Immature natural killer cell (primary cell): Measurements from ENCODE around the gene CACNG7. TPM values are rescaled to one million over a fixed set of nuclear protein-coding genes. Genes with fewer than 3 reads are reported as not detected.
A peak's percentile ranks its signal among the peaks of the same experiment; 100 is the strongest.

Experiments used
- DNase-seq, 3 donors: peaks; one replicate each; pipeline ENCODE4 v3.0.0; 2022; ENCODE audit warnings: mixed read lengths in 1 of 3
- H3K27ac Mint-ChIP-seq, 6 donors: one replicate each; pipeline ENCODE4 v1.8.0; 2020; ENCODE audit warnings: mixed read lengths in 6 of 6, mild to moderate bottlenecking in 5 of 6, inconsistent platforms in 4 of 6, moderate library complexity in 3 of 6
- H3K27me3 Mint-ChIP-seq, 3 donors: one replicate each; pipeline ENCODE4 v1.8.0; 2020 to 2021; ENCODE audit warnings: low read depth in 3 of 3, mild to moderate bottlenecking in 3 of 3, mixed read lengths in 3 of 3, moderate library complexity in 3 of 3, inconsistent platforms in 1 of 3
- H3K36me3 Mint-ChIP-seq, 3 donors: one replicate each; pipeline ENCODE4 v1.8.0; 2020; ENCODE audit warnings: mixed read lengths in 3 of 3, inconsistent platforms in 2 of 3, mild to moderate bottlenecking in 2 of 3
- H3K4me1 Mint-ChIP-seq, 2 donors: one replicate each; pipeline ENCODE4 v1.8.0; 2020; ENCODE audit warnings: inconsistent platforms in 2 of 2, mild to moderate bottlenecking in 2 of 2, mixed read lengths in 2 of 2, moderate library complexity in 1 of 2
- H3K4me3 Mint-ChIP-seq, 5 donors: one replicate each; pipeline ENCODE4 v1.8.0; 2020; ENCODE audit warnings: mild to moderate bottlenecking in 5 of 5, mixed read lengths in 5 of 5, inconsistent platforms in 3 of 5, moderate library complexity in 3 of 5
- H3K9me3 Mint-ChIP-seq, 6 donors: one replicate each; pipeline ENCODE4 v1.8.0; 2020; ENCODE audit warnings: mild to moderate bottlenecking in 6 of 6, mixed read lengths in 6 of 6, inconsistent platforms in 4 of 6, moderate library complexity in 3 of 6
- polyA plus RNA-seq, 3 donors: library from polyadenylated mRNA; unstranded; fragments of 300-500 nt; fragmentation: Illumina TruSeq; gene quantifications; one replicate each; pipeline ENCODE4 v1.2.3, GENCODE V29; 2021

CACNG7 gene
- polyA plus RNA-seq, 3 donors from 2014 or later = not detected

DNA sequence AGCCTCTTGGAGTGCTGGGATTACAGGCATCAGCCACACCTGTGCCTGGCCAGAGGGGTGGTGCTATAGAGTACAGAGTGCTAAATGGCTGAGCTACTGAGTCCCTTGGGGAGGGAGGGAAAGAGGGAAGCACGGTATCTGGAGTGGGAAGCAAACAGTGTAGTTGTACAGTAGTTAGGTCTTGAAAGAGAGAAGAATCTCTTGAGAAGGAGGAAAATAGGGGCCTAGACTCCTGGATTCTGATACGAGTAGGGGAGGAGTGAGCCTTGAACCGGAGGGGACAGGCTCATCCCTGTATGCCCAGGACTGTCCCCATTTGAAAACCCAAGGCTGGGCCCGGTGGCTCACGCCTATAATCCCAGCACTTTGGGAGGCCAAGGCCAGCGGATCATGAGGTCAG, 36.3 kb upstream of the CACNG7 start:
- peak overlapping the region; percentile 65 to 85 (median 70) for H3K27ac Mint-ChIP-seq
- H3K4me3 Mint-ChIP-seq = peak overlapping the region in 1 of 5 donors; percentile 17
- H3K9me3 Mint-ChIP-seq = no peaks in the 10 kb centered on the region
- no peak for DNase-seq
- H3K27me3 Mint-ChIP-seq = peaks cover 37 to 55% (median 37%) of the 10 kb centered on the region in 3 donors
- peaks cover 40 to 42% of the 10 kb centered on the region in 2 donors for H3K4me1 Mint-ChIP-seq
- peaks cover 15 to 22% (median 20%) of the 10 kb centered on the region in 3 donors for H3K36me3 Mint-ChIP-seq

DNA sequence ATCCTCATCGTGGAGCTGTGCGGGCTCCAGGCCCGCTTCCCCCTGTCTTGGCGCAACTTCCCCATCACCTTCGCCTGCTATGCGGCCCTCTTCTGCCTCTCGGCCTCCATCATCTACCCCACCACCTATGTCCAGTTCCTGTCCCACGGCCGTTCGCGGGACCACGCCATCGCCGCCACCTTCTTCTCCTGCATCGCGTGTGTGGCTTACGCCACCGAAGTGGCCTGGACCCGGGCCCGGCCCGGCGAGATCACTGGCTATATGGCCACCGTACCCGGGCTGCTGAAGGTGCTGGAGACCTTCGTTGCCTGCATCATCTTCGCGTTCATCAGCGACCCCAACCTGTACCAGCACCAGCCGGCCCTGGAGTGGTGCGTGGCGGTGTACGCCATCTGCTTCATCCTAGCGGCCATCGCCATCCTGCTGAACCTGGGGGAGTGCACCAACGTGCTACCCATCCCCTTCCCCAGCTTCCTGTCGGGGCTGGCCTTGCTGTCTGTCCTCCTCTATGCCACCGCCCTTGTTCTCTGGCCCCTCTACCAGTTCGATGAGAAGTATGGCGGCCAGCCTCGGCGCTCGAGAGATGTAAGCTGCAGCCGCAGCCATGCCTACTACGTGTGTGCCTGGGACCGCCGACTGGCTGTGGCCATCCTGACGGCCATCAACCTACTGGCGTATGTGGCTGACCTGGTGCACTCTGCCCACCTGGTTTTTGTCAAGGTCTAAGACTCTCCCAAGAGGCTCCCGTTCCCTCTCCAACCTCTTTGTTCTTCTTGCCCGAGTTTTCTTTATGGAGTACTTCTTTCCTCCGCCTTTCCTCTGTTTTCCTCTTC, 35.1 kb upstream of the CACNG7 start:
- Mint-ChIP-seq H3K27ac (peak overlapping the region; percentile 61 to 94 (median 81)), H3K4me3 (peak overlapping the region in 3 of 5 donors; percentile 22 to 42 (median 33)), H3K27me3 (peaks cover 26 to 47% (median 28%) of the 10 kb centered on the region in 3 donors), H3K9me3 (no peaks in the 10 kb centered on the region), H3K4me1 (peaks cover 34 to 40% of the 10 kb centered on the region in 2 donors), H3K36me3 (peaks cover 15 to 22% (median 20%) of the 10 kb centered on the region in 3 donors)
- no peak for DNase-seq

DNA sequence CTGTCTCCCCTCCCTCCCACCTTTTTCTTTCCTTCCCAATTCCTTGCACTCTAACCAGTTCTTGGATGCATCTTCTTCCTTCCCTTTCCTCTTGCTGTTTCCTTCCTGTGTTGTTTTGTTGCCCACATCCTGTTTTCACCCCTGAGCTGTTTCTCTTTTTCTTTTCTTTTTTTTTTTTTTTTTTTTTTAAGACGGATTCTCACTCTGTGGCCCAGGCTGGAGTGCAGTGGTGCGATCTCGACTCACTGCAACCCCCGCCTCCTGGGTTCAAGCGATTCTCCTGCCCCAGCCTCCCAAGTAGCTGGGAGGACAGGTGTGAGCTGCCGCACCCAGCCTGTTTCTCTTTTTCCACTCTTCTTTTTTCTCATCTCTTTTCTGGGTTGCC, 34.5 kb upstream of the CACNG7 start:
- Mint-ChIP-seq H3K27ac (peak overlapping the region; percentile 61 to 94 (median 80)), H3K4me3 (peak overlapping the region; percentile 5 to 59 (median 42)), H3K36me3 (peaks cover 15 to 22% (median 20%) of the 10 kb centered on the region in 3 donors), H3K9me3 (no peaks in the 10 kb centered on the region), H3K27me3 (peaks cover 21 to 43% (median 25%) of the 10 kb centered on the region in 3 donors), H3K4me1 (peaks cover 34 to 41% of the 10 kb centered on the region in 2 donors)
- no peak for DNase-seq

DNA sequence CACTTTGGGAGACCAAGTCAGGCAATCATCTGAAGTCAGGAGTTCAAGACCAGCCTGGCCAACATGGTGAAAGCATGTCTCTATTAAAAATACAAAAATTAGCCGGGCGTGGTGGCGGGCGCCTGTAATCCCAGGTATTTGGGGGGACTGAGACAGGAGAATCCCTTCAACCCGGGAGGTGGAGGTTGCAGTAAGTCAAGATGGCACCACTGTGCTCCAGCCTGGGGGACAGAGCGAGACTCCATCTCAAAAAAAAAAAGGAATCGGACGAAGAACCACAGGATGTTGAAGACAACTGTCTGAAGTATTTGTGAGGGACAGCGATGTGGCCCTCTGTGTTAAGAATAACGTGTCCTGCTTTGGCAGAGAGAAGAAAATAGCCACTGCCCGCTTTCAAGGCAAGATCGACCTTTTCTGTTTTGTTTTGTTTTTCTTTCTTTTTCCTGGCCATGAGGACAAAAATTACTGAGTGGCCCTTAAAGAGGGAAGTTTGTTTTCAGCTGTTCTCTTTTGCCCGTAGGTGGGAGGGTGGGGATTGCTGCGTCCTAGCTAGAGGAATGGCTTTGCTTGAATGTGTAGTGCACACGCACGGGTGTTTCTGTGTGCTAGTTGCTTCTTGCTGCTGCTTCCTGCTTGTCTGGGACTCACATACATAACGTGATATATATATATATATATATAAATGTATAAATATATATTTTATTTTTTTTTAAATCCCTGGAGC, 33.3 kb upstream of the CACNG7 start:
- Mint-ChIP-seq H3K27me3 (peaks cover 16 to 37% (median 19%) of the 10 kb centered on the region in 3 donors), H3K27ac (peak overlapping the region in 1 of 6 donors; percentile 17)
- no peak for DNase-seq

DNA sequence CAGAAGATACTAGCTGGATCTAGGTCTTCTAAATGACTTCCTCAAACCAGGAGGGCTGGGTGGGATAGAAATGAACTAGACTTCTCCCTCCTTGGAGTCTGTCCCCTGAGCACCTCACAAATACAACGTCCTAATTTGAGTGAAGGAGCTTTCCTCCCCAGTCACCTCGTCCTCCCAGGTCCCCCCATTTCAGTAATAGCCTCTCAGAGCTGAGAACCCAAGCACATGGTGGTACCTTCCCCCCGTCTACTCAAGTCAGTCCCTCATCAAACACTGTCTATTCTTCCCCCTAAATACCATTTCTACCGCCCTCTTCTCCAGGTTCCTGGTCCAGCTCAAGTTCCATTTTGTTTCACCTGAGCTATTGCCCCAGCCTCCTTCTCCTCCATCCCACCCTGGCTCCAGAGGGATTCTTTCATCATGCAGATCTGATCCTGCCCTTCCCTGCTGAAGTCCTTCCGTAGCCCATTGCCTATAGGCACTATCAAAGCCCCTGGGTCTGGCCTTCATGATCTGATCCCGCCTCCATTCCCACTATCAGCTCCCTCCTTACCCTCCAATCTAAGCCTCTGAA, 32.3 kb upstream of the CACNG7 start:
- Mint-ChIP-seq H3K9me3 (no peaks in the 10 kb centered on the region), H3K36me3 (peaks cover 15 to 22% (median 20%) of the 10 kb centered on the region in 3 donors), H3K27me3 (peaks cover 11 to 28% (median 14%) of the 10 kb centered on the region in 3 donors), H3K4me1 (peaks cover 19 to 28% of the 10 kb centered on the region in 2 donors), H3K4me3 (no peak overlapping the region), H3K27ac (peak overlapping the region in 1 of 6 donors; percentile 0)
- DNase-seq = no peak

More for the DNA sequence above, 33.3 kb upstream of the CACNG7 start:
- Mint-ChIP-seq H3K36me3 (peaks cover 15 to 22% (median 20%) of the 10 kb centered on the region in 3 donors), H3K4me3 (no peak overlapping the region), H3K4me1 (peaks cover 29 to 35% of the 10 kb centered on the region in 2 donors), H3K9me3 (no peaks in the 10 kb centered on the region)

DNA sequence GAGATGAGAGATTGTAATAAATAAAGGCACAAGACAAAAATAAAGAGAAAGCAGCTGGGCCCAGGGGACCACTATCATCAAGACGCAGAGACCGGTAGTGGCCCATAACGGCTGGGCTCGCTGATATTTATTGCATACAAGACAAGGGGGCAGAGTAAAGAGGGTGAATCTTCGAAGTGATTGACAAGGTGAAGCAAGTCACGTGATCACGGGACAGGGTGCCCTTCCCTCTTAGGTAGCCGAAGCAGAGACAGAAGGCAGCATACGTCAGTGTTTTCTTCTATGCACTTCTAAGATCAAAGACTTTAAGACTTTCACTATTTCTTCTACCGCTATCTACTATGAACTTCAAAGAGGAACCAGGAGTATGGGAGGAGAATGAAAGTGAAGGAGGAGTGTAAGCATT, 31.7 kb upstream of the CACNG7 start:
- peaks cover 17 to 28% of the 10 kb centered on the region in 2 donors for H3K4me1 Mint-ChIP-seq
- H3K36me3 Mint-ChIP-seq = peaks cover 15 to 22% (median 20%) of the 10 kb centered on the region in 3 donors
- H3K4me3 Mint-ChIP-seq = peak overlapping the region in 1 of 5 donors; percentile 14
- no peaks in the 10 kb centered on the region for H3K9me3 Mint-ChIP-seq
- H3K27ac Mint-ChIP-seq = peak overlapping the region in 1 of 6 donors; percentile 43
- DNase-seq = no peak
- peaks cover 9 to 28% (median 14%) of the 10 kb centered on the region in 3 donors for H3K27me3 Mint-ChIP-seq

DNA sequence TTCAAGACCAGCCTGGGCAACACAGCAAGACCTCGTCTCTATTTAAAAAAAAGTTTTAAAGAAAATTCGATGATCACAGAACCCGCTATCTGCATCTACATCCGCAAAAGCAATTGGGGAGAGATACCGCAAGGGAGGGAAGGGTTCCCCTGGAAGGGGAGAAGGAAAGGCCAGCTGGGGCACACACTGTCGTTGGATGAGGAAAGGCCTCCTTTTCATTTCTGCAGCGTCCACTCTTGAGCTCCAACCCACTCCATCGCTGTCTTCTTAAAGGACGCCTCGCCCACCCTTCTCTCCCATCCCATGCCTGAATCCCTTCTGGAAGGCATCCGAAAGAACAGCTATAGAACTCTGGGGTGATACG, 30.3 kb upstream of the CACNG7 start:
- peak overlapping the region in 2 of 5 donors; percentile 39 to 66 for H3K4me3 Mint-ChIP-seq
- H3K36me3 Mint-ChIP-seq = peaks cover 11 to 17% (median 11%) of the 10 kb centered on the region in 3 donors
- DNase-seq = no peak
- peak overlapping the region in 3 of 6 donors; percentile 2 to 58 (median 28) for H3K27ac Mint-ChIP-seq
- H3K9me3 Mint-ChIP-seq = no peaks in the 10 kb centered on the region
- H3K4me1 Mint-ChIP-seq = peaks cover 17 to 26% of the 10 kb centered on the region in 2 donors
- peaks cover 11 to 15% (median 11%) of the 10 kb centered on the region in 3 donors for H3K27me3 Mint-ChIP-seq

DNA sequence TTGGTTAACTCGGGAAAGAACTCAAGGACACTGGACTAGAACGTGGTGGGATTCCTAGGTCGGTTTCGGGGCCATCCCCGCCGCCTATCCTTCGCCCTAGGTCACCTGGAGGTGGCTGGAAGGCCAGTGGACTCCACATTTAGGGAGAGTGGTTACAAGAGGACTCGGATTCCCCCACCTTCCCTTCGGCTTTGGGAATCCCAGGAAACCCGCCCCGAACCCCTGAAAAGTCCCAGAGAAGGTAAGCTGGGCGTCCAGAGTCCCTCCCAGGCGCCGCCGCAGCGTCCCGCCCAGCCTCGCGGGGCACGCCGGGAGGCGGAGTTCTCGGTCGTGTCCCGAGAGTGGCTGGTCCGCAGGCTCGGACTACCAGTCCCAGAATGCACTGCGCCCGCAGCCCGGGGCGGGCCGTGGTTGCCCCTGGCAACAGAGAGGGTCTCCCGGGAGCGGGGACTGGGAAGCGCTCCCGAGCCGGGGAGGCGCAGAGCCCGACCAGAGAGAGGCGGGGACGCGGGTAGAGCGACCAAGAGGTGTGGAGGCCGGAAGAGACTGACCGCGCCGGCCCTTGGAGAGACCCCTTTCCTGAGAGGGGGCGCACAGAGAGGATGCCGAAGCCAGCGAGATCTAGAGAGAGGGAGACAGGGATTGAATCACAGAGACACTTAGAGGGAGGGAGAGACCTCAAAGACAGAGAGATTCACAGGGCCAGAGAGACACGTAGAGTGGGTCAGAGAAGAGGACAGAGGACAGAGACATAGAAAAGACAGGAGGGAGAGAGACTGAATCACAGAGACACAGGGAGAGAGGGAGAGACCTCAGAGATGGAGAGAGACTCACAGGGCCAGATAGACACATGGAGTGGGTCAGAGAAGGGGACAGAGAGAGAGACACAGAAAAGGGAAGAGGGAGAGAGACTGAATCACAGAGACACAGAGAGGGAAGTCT, 29.7 kb upstream of the CACNG7 start:
- Mint-ChIP-seq H3K36me3 (peaks cover 5 to 11% (median 5%) of the 10 kb centered on the region in 3 donors), H3K27ac (peak overlapping the region in 3 of 6 donors; percentile 28 to 62 (median 58)), H3K9me3 (no peaks in the 10 kb centered on the region), H3K4me1 (peaks cover 13 to 22% of the 10 kb centered on the region in 2 donors), H3K4me3 (peak overlapping the region in 1 of 5 donors; percentile 66), H3K27me3 (peaks cover 8 to 11% (median 10%) of the 10 kb centered on the region in 3 donors)
- DNase-seq = peak; percentile 69 to 72 (median 69)

DNA sequence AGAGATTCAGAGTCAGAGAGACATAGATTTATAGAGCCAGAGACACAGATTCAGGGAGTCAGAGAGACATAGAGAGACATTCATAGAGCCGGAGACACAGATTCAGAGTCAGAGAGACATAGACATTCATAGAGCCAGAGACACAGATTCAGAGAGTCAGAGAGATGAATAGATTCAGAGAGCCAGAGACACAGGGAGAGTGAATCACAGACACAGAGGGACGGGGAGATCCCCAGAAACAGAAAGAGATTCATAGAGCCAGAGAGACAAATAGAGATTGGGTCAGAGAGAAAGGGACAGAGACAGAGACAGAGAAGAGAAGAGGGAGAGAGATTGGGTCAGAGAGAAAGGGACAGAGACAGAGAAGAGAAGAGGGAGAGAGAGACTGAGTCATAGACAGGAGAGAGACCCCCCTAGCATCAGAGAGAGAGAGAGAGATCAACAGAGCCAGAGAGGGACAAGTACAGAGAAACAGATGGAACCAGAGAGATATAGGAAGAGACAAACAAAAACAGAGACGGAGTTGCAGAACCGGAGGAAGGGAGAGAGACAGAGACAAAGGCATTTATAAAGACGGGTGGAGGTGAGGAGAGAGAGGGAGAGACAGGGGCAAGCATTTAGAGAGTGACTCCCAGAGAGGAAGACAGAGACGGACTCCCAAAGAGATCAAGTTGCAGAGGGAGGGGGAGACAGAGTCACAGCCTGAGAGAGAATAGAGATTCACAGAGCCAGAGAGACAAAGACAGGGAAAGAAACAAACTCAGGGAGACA, 28.2 kb upstream of the CACNG7 start:
- H3K36me3 Mint-ChIP-seq = peaks cover 0 to 2% (median 0%) of the 10 kb centered on the region in 3 donors
- peaks cover 7 to 10% (median 8%) of the 10 kb centered on the region in 3 donors for H3K27me3 Mint-ChIP-seq
- H3K9me3 Mint-ChIP-seq = no peaks in the 10 kb centered on the region
- peaks cover 6 to 15% of the 10 kb centered on the region in 2 donors for H3K4me1 Mint-ChIP-seq
- no peak overlapping the region for H3K27ac Mint-ChIP-seq
- no peak overlapping the region for H3K4me3 Mint-ChIP-seq
- no peak for DNase-seq

DNA sequence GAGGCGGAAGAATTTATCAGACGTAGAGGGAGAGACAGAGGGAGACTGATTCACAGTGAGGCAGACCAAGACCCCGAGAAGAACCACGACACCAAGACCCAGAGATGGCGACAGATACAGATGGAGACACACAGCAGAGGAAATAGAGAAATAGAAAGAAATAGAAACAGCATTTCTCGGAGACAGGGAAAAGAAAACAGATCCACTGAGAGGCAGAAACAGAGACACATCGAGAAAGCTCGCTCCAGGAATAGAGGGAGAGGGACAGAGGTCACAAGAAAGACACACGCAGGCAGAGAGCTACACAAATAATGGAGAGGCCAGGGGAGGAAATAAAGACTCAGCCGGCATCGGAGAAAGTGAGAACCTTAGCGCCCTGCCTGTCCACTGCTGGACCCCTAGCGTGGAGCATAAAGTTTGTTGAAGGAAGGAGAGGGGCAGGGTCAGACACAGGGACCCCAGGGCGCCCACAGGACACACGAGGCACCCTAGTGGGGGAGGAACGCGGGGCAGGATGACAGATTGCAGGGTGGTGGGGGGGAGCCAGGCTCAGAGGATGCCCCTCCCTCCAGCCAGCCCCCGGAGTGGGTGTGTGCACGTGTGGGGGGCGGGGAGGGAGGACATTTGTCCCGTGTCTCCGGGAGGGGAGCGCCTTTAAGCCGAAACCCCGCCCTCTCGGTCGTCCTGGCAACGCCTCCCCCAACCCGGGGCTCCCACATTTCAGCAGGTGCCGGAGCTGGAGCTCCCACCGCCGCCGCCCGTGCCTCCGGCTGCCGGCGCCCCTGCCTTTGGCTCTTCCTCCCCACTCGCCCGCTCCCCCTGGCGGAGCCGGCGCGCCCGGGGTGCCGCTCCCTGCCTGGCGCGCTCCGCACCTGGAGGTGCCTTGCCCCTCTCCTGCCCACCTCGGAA, 27.3 kb upstream of the CACNG7 start, which contains the start of gene PRKCG:
Gene PRKCG, plus strand, starts transcription at position 716 of the 909 bp plus-strand sequence. CDS start 298 bp downstream, outside the sequence.
- Mint-ChIP-seq H3K36me3 (no peaks in the 10 kb centered on the region), H3K9me3 (no peaks in the 10 kb centered on the region), H3K4me3 (peak within 1 kb of the TSS in 3 of 5 donors; percentile 34 to 57 (median 38)), H3K27me3 (peaks cover 6 to 10% (median 8%) of the 10 kb centered on the region in 3 donors), H3K27ac (no peak within 1 kb of the TSS), H3K4me1 (peaks cover 6 to 13% of the 10 kb centered on the region in 2 donors)
- peak; percentile 48 to 50 (median 49) for DNase-seq

DNA sequence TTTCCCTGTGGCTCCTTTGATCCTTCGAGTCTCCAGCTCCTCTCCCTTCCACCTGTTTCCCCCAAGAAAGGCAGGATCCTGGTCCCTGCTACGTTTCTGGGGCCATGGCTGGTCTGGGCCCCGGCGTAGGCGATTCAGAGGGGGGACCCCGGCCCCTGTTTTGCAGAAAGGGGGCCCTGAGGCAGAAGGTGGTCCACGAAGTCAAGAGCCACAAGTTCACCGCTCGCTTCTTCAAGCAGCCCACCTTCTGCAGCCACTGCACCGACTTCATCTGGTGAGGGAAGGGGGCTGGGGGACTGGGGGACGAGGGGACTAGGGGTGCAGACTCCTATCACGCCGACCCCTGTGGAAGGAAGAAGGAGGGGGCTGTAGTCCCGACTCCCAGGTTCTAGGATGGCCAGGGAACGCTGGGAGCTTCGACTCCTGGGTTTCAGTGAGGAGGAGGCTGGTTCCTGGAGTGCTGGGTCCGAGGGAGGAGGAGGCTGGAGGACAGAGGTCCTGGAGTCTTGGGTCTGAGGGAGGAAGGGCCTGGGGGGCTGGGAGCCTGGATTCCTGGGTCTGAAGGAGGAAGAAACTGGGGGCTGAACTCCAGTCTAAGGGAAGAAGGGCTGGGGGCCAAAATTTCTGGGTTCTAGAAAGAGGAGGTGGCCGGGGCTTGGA, 26.6 kb upstream of the CACNG7 start:
- Mint-ChIP-seq H3K27ac (no peak overlapping the region), H3K4me3 (peak overlapping the region in 3 of 5 donors; percentile 34 to 57 (median 38)), H3K36me3 (no peaks in the 10 kb centered on the region), H3K27me3 (peaks cover 3 to 10% (median 8%) of the 10 kb centered on the region in 3 donors), H3K4me1 (peaks cover 6 to 13% of the 10 kb centered on the region in 2 donors), H3K9me3 (no peaks in the 10 kb centered on the region)
- DNase-seq = no peak
